HPDE6-E6E7 (cell line): ENCODE data around the gene KRT17.
"Not testable (repeated sequence)": the region's sequence is repeated elsewhere in the genome, so short reads cannot be mapped to it uniquely, and the experiment has no call there.

ENCODE experiments used
- DNase-seq: peaks from one replicate; pipeline ENCODE4 v3.0.0; 2011; ENCODE audit warnings: missing footprints; ENCODE audit errors: extremely low spot score

KRT17 gene

GRCh38 chr17:41620583-41621434, 3.6 kb downstream of the KRT17 start:
- no peak for DNase-seq

GRCh38 chr17:41619927-41620582, 4.3 kb downstream of the KRT17 start:
- DNase-seq, result not testable (repeated sequence)

- DNase-seq, result no peak
Measured at GRCh38 chr17:41619036-41619926, 5.1 kb downstream of the KRT17 start.

- DNase-seq, result no peak
Measured at GRCh38 chr17:41618341-41619035, 5.9 kb downstream of the KRT17 start.

GRCh38 chr17:41617698-41618097, 6.7 kb downstream of the KRT17 start:
- no peak for DNase-seq

- no peak for DNase-seq
Measured at GRCh38 chr17:41617136-41617535, 7.2 kb downstream of the KRT17 start.

DNA sequence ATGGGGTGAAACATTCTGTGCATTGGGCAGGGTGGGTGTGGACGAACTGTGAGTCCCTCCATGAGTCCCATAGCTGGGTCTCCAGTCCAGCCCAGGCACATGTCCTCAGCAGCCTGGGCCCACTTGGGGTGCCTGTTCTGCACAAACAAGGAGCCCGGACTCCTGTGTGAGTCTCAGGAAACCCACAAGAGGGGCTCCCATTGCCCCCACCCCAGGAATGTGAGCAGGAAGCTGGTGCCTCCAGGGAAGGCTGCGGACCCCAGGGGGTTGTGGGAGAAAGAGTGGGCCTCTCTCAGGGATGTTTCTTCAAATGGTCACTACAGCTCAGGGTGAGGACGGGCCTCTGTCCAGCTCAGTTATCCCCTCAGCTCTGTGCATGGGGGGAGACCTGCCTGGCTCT, 7.9 kb downstream of the KRT17 start:
- not testable (repeated sequence) for DNase-seq

GRCh38 chr17:41615454-41615853, 8.9 kb downstream of the KRT17 start:
- DNase-seq, result peak; percentile 66

DNA sequence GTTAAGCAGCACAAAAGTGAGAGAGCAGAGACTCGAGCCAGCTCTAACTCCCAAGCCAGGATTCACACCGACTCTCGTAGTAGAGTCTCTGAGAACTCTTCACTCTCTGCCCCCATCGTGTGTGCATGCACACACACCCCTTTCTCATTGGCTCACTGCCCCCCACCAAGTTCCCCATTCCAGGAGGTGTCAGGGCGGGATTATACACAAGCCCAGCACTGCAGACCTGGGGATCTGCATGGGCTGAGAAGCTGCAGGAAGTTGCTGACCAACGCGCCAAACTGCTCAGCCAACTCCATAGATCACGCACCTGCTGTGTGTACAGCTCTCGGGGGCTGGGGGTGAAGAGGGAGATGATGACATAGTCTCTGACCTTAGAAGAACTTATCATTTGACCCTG, 9.6 kb downstream of the KRT17 start:
- DNase-seq, result not testable (repeated sequence)

DNA sequence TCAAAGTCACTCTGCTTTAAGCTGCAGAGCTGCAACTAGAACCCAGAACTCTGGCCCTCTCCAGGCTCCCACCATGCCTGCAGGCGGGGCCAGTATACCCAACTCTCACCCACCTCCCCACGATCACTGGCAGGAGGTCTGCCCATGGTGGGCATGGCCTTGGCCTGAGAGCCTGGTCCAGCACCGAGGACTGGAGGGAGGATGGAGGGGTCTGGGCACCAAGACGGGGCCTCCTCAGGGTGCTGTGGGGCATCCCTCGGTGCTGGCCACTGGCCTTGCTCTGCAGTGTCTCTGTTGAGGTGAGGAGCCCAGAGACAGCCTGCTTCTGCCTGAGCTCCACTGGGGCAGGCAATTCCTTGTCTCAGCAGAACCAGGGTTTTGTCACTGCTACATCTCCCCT, 10.3 kb downstream of the KRT17 start:
- DNase-seq, result no peak

DNA sequence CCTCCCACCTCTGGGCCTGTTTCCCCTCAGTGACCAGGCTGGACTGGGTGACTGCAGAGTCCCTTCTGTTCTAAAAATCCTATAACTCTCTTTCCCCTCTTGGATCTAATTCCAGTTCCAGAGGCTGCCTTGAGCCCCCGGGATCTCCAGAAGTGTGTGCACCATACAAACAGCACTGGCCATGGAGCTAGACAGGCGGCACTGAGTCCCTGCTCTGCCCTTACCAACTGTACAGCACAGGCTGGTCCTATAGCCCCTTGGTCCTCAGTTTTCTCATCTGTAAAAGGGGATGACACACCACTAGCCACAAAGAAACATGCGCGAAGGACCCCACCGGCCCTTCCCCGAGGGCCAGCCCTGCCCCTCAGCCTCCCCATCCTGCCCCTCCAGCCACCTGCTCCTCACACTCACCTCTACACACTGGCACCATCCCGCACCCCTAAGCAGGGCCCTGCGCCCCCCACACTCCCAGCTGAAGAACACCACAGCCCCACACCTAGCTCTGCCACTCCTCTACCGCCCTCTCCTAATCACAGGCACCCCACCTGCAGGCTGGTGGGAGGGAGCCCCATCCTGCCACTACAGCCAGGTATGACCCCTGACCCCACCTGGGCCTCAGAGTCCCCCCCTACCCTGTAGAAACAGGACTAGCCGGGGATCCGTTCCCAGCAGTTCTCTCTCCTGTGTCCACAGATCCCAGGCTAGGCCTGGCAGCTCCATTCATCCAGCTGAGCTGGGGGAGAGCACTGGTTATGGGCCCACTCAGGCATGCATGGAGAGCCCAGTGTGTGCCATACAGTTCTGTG, 10.9 kb downstream of the KRT17 start:
- DNase-seq, result no peak

DNA sequence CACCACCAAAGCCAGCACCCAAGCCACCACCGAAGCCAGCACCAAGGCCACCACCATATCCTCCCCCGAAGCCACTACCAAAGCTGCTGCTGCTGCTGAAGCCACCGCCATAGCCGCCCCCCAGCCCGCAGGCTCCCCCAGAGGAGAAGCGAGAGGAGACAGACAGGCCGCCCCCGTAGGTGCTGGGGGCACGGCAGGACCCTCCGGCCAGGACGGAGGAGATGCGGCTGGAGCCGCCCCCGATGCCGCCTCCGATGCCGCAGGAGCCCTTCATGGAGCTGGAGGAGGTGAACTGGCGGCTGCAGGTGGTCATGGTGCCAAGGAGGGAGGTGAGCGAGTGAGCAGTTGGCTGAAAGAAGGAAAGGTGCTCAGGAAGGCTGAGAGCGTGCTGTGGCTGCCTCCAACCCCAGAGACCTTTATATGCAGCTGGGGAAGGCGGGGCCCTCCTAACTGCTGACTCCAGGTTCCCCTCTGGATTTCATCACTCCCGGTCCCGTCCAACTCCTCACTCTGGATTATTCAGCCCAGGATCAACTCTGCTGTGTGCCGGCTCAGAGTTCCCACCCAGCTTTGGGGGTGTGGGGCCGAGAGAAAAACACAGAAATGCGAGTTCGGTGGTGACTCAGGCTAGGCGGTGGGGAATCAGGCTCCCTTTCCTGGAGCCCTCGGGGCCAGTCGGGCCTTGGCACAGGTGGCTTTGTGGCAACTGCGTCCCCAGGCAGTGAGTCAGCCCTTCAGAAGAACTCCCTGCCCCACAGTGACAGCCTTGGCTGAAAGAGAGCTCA, 11.8 kb downstream of the KRT17 start, which contains the start of gene KRT16:
Gene KRT16 (minus strand): TSS at position 392 of the 785 bp plus-strand sequence. CDS start 79 bp downstream, at position 313.
- DNase-seq, result peak; percentile 66

DNA sequence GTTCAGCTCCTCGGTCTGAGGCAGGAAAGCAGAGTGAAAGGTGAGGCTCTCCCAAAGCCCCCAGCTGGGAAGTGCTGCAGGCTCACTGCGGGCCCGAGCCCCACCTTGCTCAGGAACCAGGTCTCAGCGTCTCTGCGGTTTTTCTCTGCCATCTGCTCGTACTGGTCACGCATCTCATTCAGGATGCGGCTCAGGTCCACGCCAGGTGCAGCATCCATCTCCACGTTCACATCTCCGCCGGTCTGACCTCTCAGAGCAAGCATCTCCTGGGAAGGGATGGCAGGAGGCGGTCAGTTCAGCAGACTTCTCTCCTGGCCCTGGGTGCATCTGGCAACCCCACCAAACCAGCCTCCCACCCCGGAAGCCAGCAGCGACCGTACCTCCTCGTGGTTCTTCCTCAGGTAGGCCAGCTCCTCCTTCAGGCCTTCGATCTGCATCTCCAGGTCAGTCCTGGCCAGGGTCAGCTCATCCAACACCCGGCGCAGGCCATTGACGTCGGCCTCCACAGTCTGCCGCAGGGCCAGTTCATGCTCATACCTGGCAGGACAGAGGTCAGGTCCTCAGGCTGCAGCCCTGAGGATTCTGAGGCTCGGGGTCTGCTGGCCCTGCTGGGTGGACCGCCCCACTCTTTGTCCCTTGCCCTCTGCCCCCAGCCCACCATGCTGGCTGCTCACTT, 13.3 kb downstream of the KRT17 start:
- no peak for DNase-seq

GRCh38 chr17:41610061-41610517, 14.3 kb downstream of the KRT17 start:
- not testable (repeated sequence) for DNase-seq

- DNase-seq, result not testable (repeated sequence)
Measured at GRCh38 chr17:41606930-41607329, 17.4 kb downstream of the KRT17 start.

- DNase-seq, result no peak
Measured at GRCh38 chr17:41602524-41602923, 21.9 kb downstream of the KRT17 start.

- DNase-seq, result no peak
Measured at GRCh38 chr17:41600318-41600717, 24.1 kb downstream of the KRT17 start.

GRCh38 chr17:41599680-41600079, 24.7 kb downstream of the KRT17 start:
- no peak for DNase-seq

DNA sequence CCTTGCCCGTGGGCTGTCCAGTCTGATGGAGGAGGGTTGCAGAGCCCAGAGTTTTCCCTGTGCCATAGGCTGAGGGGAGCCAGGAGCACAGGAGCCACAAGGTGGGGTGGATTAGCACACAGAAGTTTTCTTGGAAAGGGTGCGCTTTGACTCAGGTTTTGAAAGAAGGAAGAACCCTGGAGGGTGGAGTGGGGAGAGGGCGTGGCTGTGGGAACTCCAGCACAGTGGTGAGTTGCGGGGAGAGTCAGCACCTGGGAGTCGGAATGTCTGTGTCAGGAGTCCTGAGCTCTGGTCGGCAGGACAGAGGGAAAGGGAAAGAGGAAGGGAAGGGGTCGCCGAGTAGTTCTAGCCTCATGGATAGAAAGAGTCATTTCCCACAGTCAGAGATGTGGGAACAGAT, 28.8 kb downstream of the KRT17 start:
- DNase-seq, result no peak
